GM18517 (cell line): Measurements from ENCODE around the gene CD40.

ENCODE experiments used
- ATAC-seq: cut with Tn5 transposase; IDR thresholded peaks from one replicate; pipeline ENCODE4 v1.9.1; 2021; ENCODE audit warnings: mild to moderate bottlenecking, moderate library complexity; ENCODE audit not compliant: unreplicated experiment

Gene CD40

DNA sequence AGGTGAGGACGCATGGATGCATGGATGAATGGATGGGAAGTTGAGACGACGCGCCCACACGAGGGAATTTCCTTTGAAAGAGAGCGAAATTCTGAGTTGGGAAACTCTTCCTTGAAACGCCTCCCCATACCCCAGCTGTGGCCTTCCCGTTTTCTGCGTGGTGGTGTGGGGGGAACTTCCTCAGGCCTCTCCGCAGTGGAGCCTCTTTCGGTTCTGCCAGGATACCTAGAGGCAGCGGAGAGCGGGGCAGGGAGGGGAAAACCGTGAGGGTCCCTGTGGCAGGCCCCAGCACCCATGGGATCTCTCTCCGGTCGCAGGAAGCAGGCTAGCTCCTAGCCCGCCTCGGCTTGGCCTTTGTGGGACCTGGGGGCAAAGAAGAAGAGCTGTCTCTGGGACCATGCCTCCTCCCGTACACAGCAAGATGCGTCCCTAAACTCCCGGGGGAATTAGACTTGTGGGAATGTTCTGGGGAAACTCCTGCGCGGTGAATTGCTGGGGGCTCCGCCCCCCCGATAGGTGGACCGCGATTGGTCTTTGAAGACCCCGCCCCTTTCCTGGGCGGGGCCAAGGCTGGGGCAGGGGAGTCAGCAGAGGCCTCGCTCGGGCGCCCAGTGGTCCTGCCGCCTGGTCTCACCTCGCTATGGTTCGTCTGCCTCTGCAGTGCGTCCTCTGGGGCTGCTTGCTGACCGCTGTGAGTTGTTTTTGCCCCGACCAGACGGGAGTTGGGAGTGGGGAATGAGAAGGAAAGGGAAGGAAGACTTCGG is at the start of gene CD40:
Gene CD40, plus strand, starts transcription at position 611 of the 764 bp plus-strand sequence. Its CDS starts 30 bp downstream, at position 641.
- ATAC-seq, result peak; percentile 51

DNA sequence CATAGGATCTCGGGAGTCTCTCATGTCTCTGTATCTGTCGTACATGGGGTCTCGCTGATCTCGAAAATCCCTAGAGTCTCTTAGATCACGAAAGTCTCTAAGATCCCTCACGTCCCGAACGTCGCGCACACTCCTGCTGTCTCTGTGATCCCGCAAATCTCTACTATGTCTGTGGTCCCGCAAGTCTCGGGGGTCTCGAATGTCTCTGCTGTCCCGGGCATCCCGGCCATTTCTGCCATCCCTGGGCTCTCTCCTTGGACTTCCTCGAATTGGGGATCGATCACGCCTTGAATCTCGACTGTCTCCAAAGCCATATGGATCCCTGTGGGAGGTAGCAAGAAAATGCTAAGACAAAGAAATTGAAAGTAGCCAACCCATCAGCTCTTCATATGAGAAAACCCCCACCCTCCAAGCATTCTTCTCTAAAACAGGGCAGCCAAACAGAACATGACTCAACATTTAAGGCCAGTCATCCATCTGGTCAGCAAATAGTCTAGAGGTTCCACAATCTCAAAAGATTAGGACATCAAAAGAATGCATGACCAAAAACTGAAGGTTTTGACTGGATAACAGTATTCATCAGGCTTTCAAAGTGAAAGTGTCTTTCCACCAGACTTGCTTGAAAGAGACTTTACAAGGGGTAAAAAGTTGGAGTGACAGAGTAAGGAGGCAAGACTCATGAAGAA is 47.8 kb upstream of the CD40 start:
- no peak for ATAC-seq

DNA sequence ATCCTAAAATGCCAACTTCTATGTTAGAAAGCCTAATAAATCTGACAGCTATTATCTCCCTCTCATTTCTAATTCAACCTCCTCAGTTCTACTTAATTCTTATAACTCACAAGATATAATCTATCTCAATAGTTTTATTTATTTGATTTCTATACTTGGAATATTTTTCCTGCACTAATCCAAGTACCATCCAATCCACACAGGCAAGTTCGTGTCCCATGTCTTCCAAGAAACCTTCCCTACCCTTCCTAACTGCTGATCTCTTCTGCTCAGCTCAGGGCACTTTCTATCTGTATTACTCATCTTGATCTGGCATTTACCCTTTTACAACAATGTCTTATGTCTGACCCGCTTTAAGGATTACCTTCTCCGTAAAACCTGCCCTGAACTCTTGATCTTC is 46.5 kb upstream of the CD40 start:
- no peak for ATAC-seq

DNA sequence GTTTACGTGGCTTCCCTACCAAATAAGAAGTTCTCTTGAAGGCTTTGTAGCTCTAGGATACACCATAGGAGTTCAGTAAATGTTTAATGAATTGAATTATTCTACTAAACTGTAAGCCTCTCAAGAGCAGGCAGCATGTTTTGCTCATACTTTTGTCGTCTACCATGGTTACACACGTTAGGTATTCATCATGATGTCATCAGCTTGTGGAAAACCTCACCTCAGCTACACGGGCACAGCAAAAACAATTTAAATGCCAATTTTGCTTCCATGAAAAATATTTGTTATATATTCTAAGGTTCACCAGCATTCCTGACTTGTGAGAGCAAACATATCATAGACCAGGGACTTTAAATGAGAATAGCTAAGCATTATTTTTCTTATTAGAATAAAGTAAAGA is 45.1 kb upstream of the CD40 start:
- no peak for ATAC-seq

DNA sequence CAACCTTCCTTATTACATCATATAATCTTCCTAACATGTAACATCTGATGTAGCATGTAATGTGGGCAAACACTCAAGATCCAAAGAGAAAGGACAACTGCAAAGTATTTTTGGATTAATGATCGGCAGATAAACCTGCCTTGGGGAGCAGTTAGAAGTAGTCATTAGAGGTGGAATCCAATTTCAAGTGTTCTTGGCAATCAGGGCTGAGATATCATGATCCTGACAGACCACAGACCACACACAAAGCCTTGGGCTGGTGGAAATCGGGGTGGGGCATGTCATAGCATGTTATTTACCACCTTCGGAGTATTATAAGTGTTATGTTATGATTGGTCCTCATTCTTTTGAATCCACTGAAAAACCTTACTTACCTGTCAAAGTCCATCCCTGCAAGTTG is 44.7 kb upstream of the CD40 start:
- no peak for ATAC-seq

DNA sequence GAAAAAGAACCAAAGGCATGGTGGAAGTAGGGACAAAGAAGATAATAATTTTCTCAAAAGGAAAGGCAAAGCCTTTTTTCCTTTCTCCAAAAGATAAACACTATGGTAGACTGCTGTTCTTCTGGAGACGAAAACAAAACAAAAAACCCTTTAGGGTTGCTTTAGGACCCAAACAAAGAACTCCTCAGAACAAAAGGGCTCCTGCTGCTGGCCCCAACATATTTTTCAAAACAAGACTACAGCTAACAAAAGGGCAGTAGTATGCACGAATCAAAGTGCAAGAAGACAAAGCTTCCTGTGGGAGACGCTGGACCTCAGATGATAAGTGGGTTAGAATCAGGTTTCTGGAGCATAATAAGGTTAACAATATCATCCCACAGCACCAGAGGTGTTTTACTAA is 44.1 kb upstream of the CD40 start:
- ATAC-seq, result no peak

DNA sequence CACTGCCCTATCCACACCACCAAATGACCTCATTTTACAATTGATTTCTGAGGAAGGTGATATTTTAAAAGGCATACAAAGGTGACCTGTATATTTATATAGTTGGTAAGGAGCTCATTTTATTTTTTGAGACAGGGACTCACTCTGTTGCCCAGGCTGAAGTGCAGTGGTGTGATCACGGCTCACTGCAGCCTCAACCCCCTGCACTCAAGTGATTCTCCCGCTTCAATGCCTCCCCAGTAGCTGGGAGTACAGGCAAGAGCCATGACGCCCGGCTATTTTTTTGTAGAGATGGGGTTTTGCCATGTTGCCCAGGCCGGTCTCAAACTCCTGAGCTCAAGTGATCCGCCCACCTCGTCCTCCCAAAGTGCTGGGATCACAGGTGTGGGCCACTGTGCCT is 41.3 kb upstream of the CD40 start:
- no peak for ATAC-seq

DNA sequence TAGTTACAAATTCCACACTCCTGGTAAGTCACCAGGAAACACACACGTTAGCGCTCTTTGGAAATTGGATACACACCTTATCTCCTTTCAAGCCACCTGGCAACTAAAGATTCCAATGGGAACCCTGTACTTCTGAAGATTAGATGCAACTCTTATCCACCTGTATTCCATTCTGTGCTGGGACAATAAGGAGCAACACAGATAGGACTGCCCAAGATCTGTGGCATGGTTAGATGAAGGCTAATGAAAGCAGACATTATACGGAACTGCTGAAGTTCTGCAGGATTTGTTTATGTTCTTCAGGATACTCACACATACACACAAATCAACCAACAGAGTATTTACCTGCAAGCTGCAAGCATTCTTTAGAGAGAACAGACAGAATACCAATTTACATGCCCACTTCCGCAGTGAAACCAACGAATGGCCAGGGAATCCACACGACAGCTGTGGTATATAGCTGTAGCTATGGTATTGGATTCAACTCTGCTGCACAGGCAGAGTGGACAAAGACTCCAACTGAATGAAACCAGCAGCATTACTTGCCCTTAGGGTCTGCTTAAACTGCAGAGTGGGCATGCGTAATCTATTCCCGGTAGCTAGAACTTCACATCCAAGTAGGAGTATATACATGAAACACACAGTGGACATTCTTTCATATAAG is 40.3 kb upstream of the CD40 start:
- no peak for ATAC-seq

DNA sequence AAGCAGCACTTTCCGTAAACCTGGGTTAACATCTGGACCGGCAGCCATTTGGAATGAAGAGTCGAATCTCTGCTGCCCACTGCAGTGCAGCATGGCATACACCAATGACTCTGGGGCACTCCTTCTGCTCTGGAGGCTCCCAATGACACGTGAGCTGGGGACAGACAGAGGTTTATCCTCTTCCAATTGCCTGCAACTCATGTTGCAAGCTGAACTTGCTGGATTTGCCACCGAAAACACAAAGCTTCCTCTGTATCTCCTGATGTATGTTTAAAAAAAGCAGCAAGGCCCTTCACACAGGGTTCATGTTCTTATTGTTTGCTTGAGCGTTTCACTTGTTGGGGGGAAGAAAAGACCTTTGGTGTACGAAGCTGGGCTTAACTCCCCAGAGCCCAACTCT is 39.2 kb upstream of the CD40 start:
- no peak for ATAC-seq

DNA sequence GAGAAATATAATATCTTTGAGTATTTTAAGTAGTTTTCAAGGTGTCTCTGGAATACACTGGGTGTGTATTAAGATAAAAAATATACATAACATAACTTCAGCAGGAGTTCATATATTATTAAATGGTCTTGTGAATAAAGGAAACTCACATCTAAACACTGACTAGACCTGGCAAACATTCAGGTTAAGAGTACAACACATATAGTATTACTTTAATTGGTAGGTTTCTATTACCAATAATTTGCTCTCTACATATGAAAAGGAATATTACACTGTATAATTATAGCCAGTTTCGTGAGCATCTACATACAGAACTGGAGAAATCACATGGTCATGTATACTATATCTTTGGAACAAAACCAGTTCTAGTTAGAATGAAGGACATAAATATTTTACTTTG is 37.0 kb upstream of the CD40 start:
- ATAC-seq, result no peak

DNA sequence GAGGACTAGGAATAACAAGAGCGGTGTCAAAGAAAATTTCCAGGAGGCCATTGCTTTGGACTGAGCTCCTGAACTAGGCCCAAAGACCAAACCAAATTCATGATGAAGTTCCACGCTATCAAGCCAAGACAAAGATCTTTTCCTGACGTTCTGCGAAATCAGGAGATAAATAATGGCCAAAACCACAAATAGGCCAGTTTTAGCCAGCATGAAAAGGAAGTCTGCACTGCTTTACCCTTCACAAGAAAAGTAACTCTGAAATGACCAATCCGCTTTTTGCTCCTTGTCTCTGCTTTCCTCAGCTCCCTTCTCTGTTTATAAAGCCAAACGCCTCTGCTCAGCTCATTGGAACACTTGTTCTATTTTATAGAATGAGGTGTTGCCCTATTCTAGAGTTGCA is 35.0 kb upstream of the CD40 start:
- no peak for ATAC-seq

DNA sequence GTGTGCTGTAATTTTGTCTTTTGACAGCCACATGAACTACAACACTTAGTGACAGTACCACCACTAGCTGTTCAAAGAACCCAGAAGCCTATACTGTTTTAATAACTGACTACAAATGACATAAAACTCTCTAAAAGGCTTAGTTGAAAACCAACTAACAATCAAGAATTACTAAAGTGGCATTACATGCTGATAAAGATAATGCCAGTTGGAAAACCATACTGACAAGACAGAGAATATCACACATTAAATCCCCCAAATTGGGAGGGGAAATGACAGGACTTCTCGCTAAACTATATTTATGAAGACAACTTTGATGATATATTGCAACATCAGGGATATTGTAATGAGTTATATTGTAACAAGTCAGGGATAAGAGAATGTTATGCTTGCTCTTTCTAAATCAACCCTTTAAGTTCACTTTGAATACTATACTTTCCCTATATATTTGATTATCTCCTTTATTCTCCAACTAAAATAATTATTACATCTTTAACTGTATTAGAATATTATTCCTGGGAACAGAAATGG is 34.5 kb upstream of the CD40 start:
- ATAC-seq, result no peak

DNA sequence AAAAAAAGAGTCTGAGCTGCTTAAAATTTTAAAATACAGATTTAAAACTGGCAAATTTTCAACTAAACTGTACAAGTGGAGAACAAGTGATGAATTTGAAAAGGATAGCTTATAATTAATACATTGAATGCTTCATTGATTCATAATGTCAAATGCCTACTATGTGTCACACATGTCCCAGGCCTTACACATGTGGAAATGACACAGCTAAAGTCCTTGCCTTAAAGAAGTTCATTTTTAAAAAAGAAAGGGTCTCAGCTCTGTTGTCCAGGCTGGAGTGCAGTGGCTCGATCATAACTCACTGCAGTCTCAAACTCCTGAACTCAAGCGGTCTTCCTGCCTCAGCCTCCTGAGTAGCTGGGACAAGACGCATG is 33.3 kb upstream of the CD40 start:
- ATAC-seq, result no peak

DNA sequence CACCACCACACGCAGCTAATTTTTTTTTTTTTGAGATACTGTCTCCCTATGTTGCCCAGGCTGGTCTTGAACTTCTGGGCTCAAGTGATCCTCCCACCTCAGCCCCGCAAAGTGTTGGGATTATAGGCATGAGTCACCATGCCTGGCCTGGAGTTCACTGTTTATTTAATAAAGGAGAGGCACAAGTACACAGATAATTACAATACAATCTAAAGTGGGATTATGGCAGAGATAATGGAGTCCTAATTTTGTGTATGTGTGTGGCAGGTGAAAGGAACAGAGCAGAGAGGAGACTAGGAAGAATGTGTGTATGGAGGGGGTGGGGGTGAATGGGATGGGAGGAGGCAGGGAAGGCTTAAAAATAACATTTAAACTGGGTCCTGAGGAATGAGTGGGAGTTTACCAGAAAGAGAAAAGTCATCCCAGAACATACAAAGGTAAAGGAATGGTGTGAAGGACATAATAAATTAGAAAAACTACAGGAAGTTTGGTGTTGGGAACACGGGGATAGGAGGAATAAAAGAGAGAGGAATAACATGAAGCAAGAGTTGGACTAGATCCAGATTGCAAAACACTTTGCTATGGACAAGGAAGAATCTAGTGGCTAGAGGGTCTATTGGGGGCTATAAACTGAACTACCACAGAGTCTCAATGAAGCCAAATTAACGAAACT is 32.8 kb upstream of the CD40 start:
- ATAC-seq, result no peak

DNA sequence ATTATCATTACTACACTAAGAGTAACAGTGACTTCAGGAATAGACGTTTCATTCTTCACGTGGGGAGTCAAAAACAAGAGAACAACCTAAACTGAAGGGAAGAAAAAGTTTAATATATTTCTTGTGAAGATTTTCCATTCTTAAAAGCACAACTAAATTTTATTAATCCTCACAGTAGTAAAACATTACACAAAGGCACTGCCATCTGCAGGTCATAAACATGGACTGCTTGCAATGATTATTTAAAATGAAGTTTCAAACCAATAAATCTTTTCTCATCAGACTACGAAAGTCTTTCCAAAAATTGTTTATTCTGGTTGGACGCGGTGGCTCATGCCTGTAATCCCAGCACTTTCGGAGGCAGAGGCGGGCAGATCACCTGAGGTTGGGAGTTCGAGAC is 31.0 kb upstream of the CD40 start:
- ATAC-seq, result no peak

DNA sequence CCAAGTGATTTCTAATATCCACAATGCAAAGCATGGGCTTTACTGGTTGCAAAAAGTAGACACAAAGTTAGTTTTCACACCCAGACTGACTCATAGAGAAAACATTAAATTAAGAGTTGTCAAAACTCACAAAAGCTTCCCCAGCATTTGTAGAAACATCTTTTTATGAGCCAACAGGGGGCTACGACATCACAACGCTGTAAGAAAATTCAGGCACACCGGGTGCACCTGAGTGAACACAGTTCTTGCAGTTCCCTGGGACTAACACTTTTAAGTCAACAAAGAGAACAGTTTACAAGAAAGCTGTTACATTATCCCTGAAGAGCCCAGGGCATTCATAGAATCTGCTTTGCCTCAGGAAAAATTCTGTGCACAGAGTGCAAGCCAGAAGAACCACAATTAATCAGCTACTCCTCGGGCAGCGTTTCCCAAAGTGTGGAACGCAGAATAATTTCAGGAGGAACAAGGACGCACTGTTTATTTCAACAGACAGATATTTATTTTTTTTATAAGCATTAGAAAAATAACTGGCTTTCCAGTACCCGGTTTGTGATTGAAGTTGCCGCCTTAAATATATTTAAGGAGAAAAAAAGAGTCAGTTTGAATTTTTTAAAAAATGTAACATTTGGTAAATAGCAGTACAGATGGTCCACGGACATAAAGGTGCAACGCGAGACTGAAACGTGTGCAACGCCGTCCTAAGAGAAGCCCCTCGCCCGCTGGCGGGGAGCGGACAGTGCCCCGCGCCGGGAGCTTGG is 29.5 kb upstream of the CD40 start:
- no peak for ATAC-seq

DNA sequence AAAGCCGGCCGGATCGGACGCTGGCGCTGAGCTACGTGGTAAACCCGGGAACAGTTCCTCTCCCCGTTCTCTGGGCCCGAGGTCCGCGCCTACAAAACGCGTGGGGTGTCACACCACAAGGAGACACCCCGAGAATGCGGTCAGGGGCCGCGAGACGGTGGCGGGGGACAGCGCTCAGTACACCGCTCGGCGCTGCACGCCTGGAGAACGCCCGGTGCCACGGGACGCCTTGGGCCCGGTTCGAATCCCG is 29.0 kb upstream of the CD40 start:
- no peak for ATAC-seq

DNA sequence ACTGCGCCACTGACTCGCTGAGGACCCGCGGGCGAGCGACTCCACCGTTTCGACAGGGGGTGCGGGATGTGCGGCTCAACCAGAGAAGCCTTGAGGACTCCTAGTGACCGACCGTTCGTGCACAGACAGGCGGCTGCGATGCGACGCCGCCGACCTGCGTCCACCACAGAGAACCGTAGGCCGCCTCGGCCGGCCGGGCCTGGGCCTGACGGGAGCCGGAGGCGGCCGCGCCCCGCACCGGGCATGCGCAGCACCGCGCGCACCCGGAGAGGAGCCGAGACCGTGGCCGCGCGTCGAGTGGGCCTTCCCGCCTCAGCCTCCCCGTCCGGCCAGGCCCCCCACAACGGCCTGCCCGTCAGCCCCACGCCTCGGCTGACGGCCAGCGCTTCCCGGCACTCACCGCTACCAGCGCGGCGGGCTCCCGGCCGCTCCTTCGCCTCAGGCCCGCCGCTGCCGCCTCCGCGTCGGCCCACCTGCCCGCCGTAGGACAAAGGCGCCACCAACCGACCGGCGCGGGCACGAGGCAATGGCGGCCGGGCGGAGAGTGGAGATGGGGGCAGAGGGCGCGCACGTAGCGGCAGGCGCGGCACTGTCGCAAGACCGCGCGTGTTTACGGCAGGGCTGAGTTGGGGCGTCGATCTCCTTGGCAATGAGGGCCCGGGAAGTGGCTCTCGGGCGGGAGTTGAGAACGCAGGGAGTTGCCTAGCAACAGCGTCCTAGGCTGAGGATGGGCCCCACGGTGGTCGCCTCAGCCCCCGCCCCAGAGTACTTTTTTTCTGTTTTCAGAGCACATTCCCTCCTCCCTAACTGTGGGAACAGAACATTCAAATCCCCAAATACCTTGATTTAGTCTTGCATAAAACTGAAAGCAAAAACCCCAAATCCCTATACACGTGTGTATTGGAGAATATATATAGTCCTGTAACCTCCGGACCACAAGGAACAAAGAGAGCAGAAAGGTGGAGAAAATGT is 28.4 kb upstream of the CD40 start, which contains the start of gene NCOA5:
Gene NCOA5, minus strand, starts transcription at position 546 of the 972 bp plus-strand sequence. CDS start 10,538 bp downstream, outside the sequence.
- ATAC-seq, result peak; percentile 85
